ENCODE measurements around the gene ANKRD33.

The ANKRD33 gene

DNA sequence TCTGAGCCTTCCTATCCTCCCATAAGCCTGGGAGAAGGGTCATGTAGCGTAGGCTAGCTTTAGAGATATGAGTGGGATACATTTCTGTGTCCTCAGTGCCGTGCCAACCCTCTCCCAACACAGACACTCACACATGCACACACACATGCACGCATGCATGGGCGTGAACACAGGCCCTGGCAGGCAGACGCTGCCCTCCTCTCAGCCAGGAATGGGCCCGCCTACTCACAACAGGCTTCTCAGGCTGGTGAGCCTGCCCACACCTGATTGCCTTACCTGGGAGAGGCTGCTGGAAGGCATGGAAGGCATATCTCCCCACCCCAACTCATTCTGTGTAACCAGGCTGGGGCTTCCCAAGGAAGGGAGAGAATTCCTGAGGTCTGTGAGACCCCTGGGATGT lies 50.8 kb downstream of the ANKRD33 start:
- Histone ChIP-seq H3K4me3 (ENCODE audit: severe bottlenecking) (no peak overlapping the region), H3K27me3 (ENCODE audit: insufficient read depth, poor library complexity, severe bottlenecking) (no peaks in the 10 kb centered on the region), H3K4me1 (ENCODE audit: insufficient read depth, poor library complexity, severe bottlenecking) (peaks cover 7% of the 10 kb centered on the region), H3K27ac (ENCODE audit: poor library complexity, severe bottlenecking) (no peak overlapping the region), H3K36me3 (ENCODE audit: low read depth) (no peaks in the 10 kb centered on the region), H3K9me3 (ENCODE audit: severe bottlenecking) (no peaks in the 10 kb centered on the region)
- peak; percentile 53 for ATAC-seq (ENCODE audit: low read depth)
- TF ChIP-seq, protein P1, sequence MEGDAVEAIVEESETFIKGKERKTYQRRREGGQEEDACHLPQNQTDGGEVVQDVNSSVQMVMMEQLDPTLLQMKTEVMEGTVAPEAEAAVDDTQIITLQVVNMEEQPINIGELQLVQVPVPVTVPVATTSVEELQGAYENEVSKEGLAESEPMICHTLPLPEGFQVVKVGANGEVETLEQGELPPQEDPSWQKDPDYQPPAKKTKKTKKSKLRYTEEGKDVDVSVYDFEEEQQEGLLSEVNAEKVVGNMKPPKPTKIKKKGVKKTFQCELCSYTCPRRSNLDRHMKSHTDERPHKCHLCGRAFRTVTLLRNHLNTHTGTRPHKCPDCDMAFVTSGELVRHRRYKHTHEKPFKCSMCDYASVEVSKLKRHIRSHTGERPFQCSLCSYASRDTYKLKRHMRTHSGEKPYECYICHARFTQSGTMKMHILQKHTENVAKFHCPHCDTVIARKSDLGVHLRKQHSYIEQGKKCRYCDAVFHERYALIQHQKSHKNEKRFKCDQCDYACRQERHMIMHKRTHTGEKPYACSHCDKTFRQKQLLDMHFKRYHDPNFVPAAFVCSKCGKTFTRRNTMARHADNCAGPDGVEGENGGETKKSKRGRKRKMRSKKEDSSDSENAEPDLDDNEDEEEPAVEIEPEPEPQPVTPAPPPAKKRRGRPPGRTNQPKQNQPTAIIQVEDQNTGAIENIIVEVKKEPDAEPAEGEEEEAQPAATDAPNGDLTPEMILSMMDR (IDR thresholded peaks at IDR 0.05; ENCODE audit: poor library complexity, severe bottlenecking) = no peak
- DNase-seq (ENCODE audit: low spot score) = no peak

- TF ChIP-seq, protein P1 (IDR thresholded peaks at IDR 0.05; ENCODE audit: poor library complexity, severe bottlenecking) = no peak
- H3K4me3 ChIP-seq (ENCODE audit: severe bottlenecking) = no peak overlapping the region
- no peak for ATAC-seq (ENCODE audit: low read depth)
- no peaks in the 10 kb centered on the region for H3K27me3 ChIP-seq (ENCODE audit: insufficient read depth, poor library complexity, severe bottlenecking)
- DNase-seq (ENCODE audit: low spot score) = no peak
- no peaks in the 10 kb centered on the region for H3K36me3 ChIP-seq (ENCODE audit: low read depth)
- peaks cover 7% of the 10 kb centered on the region for H3K4me1 ChIP-seq (ENCODE audit: insufficient read depth, poor library complexity, severe bottlenecking)
- peaks cover 11% of the 10 kb centered on the region for H3K9me3 ChIP-seq (ENCODE audit: severe bottlenecking)
- H3K27ac ChIP-seq (ENCODE audit: poor library complexity, severe bottlenecking) = no peak overlapping the region
These were observed 53.2 kb downstream of the ANKRD33 start for GRCh38 chr12:51941011-51941581.
